ENCODE data around the gene PLEKHM2.

DNA sequence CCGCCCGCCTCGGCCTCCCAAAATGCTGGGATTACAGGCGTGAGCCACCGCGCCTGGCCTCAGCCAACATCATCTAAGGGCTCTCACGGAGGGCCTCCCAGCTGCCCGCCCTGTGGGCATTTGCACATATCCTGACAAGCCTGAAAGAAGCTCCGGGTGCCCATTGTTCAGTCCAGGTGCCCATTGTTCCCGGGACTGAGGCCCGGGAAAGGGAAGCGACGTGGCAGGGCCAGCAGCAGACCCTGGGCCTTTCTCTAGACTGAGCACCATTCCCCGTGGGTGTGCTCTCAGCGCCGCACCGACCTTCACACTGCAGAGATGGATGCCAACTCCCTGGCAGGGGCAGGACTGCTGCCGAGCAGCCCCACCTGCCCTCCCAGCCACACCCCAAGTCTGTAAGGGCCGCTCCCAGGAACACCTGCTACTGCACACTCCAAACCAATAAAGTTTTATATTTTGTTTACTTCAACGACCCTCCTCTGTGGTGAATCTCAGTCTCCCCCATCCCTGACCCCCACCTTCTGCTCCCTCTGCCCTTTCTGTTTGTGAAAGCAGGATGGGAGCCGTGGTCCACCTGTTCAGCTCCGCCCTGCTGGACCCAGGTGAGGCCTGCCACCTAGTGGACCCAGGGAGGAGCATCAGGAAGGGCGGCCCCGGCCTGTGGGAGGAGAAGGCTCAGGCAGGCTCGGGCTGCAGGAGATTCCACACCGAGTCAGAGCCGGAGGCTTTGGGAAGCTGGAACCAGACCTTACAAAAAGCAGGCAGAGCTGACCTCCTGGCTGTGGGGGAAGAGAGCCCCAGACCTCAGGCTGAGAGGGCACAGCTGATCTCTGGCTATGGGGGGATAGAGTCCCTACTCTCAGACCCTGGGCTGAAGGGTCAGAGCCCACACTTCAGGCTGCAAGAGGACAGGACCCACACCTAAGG lies 57.1 kb downstream of the PLEKHM2 start:
- TF ChIP-seq, protein P1, sequence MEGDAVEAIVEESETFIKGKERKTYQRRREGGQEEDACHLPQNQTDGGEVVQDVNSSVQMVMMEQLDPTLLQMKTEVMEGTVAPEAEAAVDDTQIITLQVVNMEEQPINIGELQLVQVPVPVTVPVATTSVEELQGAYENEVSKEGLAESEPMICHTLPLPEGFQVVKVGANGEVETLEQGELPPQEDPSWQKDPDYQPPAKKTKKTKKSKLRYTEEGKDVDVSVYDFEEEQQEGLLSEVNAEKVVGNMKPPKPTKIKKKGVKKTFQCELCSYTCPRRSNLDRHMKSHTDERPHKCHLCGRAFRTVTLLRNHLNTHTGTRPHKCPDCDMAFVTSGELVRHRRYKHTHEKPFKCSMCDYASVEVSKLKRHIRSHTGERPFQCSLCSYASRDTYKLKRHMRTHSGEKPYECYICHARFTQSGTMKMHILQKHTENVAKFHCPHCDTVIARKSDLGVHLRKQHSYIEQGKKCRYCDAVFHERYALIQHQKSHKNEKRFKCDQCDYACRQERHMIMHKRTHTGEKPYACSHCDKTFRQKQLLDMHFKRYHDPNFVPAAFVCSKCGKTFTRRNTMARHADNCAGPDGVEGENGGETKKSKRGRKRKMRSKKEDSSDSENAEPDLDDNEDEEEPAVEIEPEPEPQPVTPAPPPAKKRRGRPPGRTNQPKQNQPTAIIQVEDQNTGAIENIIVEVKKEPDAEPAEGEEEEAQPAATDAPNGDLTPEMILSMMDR (IDR thresholded peaks at IDR 0.05; ENCODE audit: low read depth, low read length, poor library complexity, severe bottlenecking) = peak; percentile 86
- TF ChIP-seq EZH2phosphoT487 (IDR thresholded peaks at IDR 0.05; ENCODE audit: borderline replicate concordance, low read length) = no peak

Measured in DOHH2 (cell line).